Femur (tissue), 1 donor: ENCODE results near the gene SAG.

Experiments
- DNase-seq: peaks from one replicate; pipeline ENCODE4 v3.0.0-alpha.2; 2017

Gene SAG

GRCh38 chr2:233307565-233307964 is at the start of gene SAG:
Gene SAG (plus strand): TSS chr2:233307816. CDS start chr2:233309190, 1,374 bp downstream.
- DNase-seq: no peak

GRCh38 chr2:233258211-233258610 is 49.4 kb upstream of the SAG start:
- DNase-seq: no peak

DNA sequence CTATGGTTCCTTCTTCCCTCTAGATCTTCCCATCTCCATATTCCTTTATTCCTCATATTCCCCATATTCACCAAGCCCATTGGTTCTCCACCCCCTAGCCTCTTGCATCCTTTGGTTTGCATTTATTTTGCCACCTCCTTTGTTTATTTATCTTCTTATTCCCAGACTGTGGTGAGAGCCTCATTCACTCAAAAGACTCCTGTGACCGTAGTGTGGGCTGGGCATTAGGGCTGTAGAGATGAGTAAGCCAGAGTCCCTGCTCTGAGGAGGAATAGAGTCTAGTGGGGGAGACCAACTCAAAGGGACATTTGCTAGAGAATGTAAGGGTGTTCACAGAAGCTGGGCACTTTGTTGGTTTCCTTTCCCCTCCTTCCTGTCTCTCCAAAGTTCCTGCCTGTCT is 47.9 kb upstream of the SAG start:
- no peak for DNase-seq

GRCh38 chr2:233260661-233261060 is 47.0 kb upstream of the SAG start:
- DNase-seq: no peak

GRCh38 chr2:233261819-233262555 is 45.6 kb upstream of the SAG start:
- no peak for DNase-seq

- no peak for DNase-seq
Measured at GRCh38 chr2:233262562-233262961, 45.1 kb upstream of the SAG start.

- DNase-seq: no peak
Measured at GRCh38 chr2:233263045-233263570, 44.5 kb upstream of the SAG start.

GRCh38 chr2:233264667-233265066 is 42.9 kb upstream of the SAG start:
- DNase-seq: no peak

GRCh38 chr2:233265899-233266431 is 41.7 kb upstream of the SAG start:
- DNase-seq: no peak

DNA sequence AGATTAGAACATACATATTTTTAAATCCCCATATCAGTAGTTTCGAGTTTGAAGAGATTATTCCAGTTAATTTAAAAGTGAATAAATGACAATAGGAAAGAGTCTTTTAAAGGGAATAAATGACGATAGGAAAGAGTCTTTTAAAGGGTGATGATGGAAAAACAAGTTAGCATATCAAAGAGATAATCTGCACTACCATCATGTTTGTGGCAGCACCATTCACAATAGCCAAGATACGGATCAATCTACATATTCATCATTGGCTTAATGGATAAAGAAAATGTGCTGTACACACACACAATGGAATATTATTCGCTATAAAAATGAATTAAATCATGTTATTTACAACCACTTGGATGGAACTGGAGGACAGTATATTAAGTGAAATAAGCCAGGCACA is 41.1 kb upstream of the SAG start:
- DNase-seq: no peak

DNA sequence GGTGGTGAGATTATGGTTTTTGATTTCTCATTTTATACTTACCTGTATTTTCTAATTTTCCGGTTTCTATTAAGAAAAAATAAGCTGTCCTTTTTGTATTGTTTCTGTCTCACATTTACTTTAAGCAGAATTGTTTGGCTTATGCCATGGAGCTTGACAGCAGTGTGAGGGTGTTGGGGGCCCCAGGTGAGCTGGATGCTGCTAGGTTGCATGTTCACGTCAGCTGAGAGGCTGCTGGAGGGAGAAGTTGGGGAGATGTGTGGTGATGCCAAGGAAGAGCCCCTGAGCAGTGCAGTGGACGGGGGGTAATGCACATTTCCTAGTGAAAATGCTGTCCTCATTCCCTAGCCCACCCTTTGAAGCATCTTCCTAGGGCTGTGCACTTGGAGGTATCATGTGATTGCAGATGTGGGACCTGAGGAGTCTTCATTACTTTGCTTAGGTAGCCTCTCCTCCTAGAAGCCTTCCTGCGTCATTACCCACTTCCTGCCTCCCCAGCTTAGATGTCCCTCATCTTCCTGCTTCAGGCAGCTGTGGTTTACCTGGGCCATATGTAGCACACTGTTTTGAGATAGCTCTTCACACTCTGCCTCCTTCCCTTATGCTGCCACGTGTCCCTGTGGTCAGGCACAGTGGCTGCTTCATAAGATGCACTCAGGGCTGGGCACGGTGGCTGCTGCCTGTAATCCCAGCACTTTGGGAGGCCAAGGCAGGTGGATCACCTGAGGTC is 39.9 kb upstream of the SAG start:
- no peak for DNase-seq

- no peak for DNase-seq
Measured at GRCh38 chr2:233270366-233270765, 37.2 kb upstream of the SAG start.

DNA sequence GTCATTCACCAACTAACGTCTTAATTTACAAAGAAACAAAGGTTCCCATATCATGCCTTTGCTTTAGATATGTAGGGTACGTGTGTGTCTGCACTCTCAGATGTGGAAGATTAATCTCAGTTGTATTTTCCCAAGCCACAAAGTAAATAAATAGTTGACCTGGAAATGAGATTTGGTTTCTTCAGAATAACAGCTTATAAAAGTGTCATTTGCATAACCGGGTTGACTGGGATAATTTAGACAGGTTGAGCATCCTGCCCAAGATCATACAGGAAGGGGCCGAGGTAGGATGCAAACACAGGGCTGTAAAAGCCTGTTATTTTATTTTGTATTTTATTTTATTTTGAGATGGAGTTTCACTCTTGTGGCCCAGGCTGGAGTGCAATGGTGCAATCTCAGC is 36.7 kb upstream of the SAG start:
- no peak for DNase-seq

DNA sequence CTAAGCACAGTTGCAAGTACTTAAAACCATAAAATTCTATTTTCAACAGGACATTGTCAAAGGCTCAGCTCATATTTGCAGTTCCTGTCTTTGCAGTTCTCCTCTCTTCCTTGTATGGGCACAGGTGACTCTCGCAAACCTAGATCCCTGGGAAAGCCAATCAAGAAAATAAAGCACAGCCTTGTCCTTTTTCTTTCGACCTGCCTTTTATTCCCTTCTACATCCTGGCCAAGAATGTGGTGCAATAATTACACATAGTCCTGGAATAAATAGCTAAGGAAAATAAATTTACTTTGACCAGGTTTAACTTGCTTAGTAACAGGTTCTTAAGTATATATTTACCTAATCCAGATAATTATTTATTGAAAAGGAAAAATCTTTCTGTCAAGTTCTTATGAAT is 35.9 kb upstream of the SAG start:
- DNase-seq: no peak

DNA sequence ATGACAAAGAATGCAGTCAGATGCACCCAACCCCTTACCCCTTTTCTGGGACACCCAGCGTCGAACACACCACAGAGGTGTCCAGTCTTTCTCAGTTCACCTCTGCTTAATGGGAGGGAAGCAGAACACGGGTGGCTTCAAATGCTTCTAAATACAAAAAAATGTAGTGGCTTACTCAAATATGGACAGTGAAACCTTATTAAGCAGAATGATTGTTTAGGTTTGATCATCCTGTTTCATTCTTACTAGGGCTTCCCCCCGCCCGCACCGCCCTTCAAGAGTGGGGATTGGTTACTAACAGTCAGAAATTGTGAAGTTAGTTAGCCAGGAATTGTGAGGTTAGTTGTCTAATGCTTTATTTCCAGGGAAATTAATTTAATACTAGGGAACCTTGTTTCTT is 34.5 kb upstream of the SAG start:
- DNase-seq: no peak

- DNase-seq: no peak
Measured at GRCh38 chr2:233275223-233275622, 32.4 kb upstream of the SAG start.

GRCh38 chr2:233278921-233279320 is 28.7 kb upstream of the SAG start:
- no peak for DNase-seq

GRCh38 chr2:233280114-233280693 is 27.4 kb upstream of the SAG start:
- no peak for DNase-seq

- DNase-seq: no peak
Measured at GRCh38 chr2:233281553-233281952, 26.1 kb upstream of the SAG start.

DNA sequence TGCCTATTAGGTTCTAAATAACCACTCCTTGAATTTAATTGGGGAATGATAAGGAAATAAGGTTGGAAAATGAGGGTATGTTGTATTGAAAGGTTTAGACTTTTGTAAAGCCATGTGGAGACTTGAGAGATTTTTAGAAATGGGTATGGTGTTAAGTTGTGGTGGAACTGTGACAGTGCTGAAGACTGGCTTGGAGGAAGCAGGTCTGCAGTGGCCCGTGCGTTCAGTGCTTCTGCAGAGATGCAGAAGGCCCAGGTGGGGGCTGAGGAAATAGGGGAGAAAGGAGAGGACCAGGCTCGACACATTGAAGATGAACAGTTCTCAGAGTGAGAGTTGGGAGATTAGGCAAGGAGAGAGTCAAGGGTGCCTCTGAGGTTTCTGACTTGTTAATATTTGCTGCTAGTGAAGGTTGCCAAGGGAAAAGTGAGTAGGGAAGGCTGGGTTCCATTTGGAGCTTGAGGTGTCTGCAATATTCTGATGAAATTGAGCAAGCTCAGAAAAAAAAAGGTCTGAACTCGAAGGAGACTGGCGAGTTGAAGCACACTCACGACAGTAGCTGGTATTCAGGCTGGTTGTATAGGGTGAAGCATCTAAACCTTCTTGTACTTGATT is 25.5 kb upstream of the SAG start:
- no peak for DNase-seq

DNA sequence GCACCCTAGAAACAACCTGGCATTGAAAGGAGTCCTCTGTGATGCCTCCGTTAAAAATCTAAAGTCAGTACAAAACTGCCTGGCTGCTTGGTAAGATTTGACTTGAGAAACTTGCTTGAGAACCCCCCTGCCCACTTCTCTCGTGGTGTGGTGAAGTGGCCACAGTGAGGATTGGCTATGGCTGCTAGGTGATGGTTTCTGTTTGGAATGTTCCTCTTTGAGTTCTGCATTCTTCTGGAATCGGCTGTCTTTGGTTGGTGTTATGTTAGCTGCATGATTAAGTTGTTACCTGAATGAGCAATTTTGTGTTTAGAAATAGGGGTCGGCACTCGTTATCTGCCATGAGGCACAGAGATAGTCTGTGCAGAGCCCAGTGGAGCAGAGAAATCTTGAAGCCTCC is 21.7 kb upstream of the SAG start:
- no peak for DNase-seq

GRCh38 chr2:233287871-233288270 is 19.7 kb upstream of the SAG start:
- no peak for DNase-seq

GRCh38 chr2:233288663-233289062 is 19.0 kb upstream of the SAG start:
- DNase-seq: no peak
